Right hindlimb (tissue), 1 donor: ENCODE data around the gene GAS7.

Experiments used
- DNase-seq: peaks from one replicate; pipeline ENCODE4 v3.0.0-alpha.2; 2018

GAS7 gene

GRCh38 chr17:10198509-10199249, at the start of gene GAS7:
TSS of gene GAS7 (minus strand) at chr17:10198606.
- DNase-seq: peak; percentile 88

GRCh38 chr17:10247810-10248209, 49.4 kb upstream of the GAS7 start:
- DNase-seq: no peak

- DNase-seq: peak; percentile 71
These were observed 45.8 kb upstream of the GAS7 start for GRCh38 chr17:10243883-10244844.

- no peak for DNase-seq
These were observed 43.4 kb upstream of the GAS7 start for GRCh38 chr17:10241781-10242180.

- DNase-seq: no peak
These were observed 40.3 kb upstream of the GAS7 start for GRCh38 chr17:10238661-10239060.

GRCh38 chr17:10234033-10234432, 35.6 kb upstream of the GAS7 start:
- no peak for DNase-seq

GRCh38 chr17:10233161-10233560, 34.8 kb upstream of the GAS7 start:
- no peak for DNase-seq

- DNase-seq: no peak
These were observed 30.8 kb upstream of the GAS7 start for GRCh38 chr17:10229181-10229580.

GRCh38 chr17:10226930-10227695, 28.7 kb upstream of the GAS7 start:
- no peak for DNase-seq

GRCh38 chr17:10224582-10225195, 26.3 kb upstream of the GAS7 start:
- no peak for DNase-seq

- DNase-seq: no peak
These were observed 20.8 kb upstream of the GAS7 start for GRCh38 chr17:10219193-10219592.

- DNase-seq: no peak
These were observed 19.5 kb upstream of the GAS7 start for GRCh38 chr17:10217916-10218315.

GRCh38 chr17:10216213-10216938, 18.0 kb upstream of the GAS7 start:
- no peak for DNase-seq

- no peak for DNase-seq
These were observed 16.9 kb upstream of the GAS7 start for GRCh38 chr17:10215286-10215685.

- DNase-seq: no peak
These were observed 13.3 kb upstream of the GAS7 start for GRCh38 chr17:10211666-10212065.

- peak; percentile 68 for DNase-seq
These were observed 11.8 kb upstream of the GAS7 start for GRCh38 chr17:10210151-10210574.

- DNase-seq: no peak
These were observed 10.3 kb upstream of the GAS7 start for GRCh38 chr17:10208604-10209193.

GRCh38 chr17:10207153-10207552, 8.7 kb upstream of the GAS7 start:
- DNase-seq: no peak

GRCh38 chr17:10205549-10206185, 7.3 kb upstream of the GAS7 start:
- DNase-seq: no peak

- DNase-seq: no peak
These were observed 3.3 kb upstream of the GAS7 start for GRCh38 chr17:10201680-10202079.

GRCh38 chr17:10200645-10201044, 2.2 kb upstream of the GAS7 start:
- no peak for DNase-seq
